SK-N-SH (cell line): ENCODE measurements around the gene TOM1L2. TPM values are rescaled to one million over a fixed set of nuclear protein-coding genes. Genes with fewer than 3 reads are reported as not detected.
A peak's percentile ranks its signal among the peaks of the same experiment; 100 is the strongest.

Experiments used
- CTCF ChIA-PET: fragments of 300-600, 350-600 bp; formaldehyde crosslinking; extraction: SDS; loops from one replicate; lab custom pipeline; 2021; lab: Yijun Ruan, JAX
- POLR2A ChIA-PET: fragments of 350-600 bp; sonication (Branson Sonifier 250); formaldehyde crosslinking; extraction: SDS; loops from one replicate; lab custom pipeline; 2020; ENCODE audit warnings: antibody characterized with exemption, inconsistent platforms; lab: Yijun Ruan, JAX
- DNase-seq: peaks from one replicate; pipeline ENCODE4 v3.0.0; 2012
- H2AFZ ChIP-seq: fragments of 200-600 bp; sonication (generic); 2 replicates; pipeline ENCODE4 v1.8.1; 2016; ENCODE audit warnings: antibody characterized with exemption, mild to moderate bottlenecking, low read depth
- H3F3A ChIP-seq: fragments of 200-600 bp; sonication (generic); replicated peaks from 2 replicates; pipeline ENCODE3; 2016; ENCODE audit warnings: antibody characterized with exemption, mild to moderate bottlenecking; ENCODE audit not compliant: insufficient read depth
- H3K27ac ChIP-seq, 2 experiments: fragments of 200-500 bp in 1 of 2; fragments of 200-600 bp in 1 of 2; sonication (Bioruptor generic) in 1 of 2; sonication (generic), shearing (Covaris generic) in 1 of 2; 2 replicates each; pipeline versions ENCODE4 v1.5.1 to v1.6.1; 2014 to 2016; ENCODE audit warnings: low read depth in 2 of 2, inconsistent platforms in 1 of 2, low read length in 1 of 2, mild to moderate bottlenecking in 1 of 2, mixed read lengths in 1 of 2
- H3K27me3 ChIP-seq: fragments of 200-600 bp; sonication (generic), shearing (Covaris generic); 2 replicates; pipeline ENCODE4 v1.6.1; 2016; ENCODE audit warnings: mixed run types; ENCODE audit not compliant: insufficient read depth
- H3K36me3 ChIP-seq, 2 experiments: fragments of 200-500 bp in 1 of 2; fragments of 200-600 bp in 1 of 2; sonication (Bioruptor generic) in 1 of 2; sonication (generic) in 1 of 2; replicated peaks in 1 of 2; 2 replicates each; pipeline versions ENCODE3 to v1.5.1; 2014 to 2016; ENCODE audit warnings: low read length in 1 of 2, mild to moderate bottlenecking in 1 of 2; ENCODE audit not compliant: insufficient read depth in 2 of 2, control insufficient read depth in 1 of 2
- H3K4me1 ChIP-seq, 2 experiments: fragments of 200-500 bp in 1 of 2; fragments of 200-600 bp in 1 of 2; sonication (Bioruptor generic) in 1 of 2; sonication (generic), shearing (Covaris generic) in 1 of 2; 2 replicates each; pipeline versions ENCODE4 v1.5.1 to v1.6.1; 2014 to 2016; ENCODE audit warnings: low read depth in 1 of 2, low read length in 1 of 2, mixed run types in 1 of 2; ENCODE audit not compliant: insufficient read depth in 2 of 2, control insufficient read depth in 1 of 2
- H3K4me2 ChIP-seq: fragments of 200-600 bp; sonication (generic), shearing (Covaris generic); 2 replicates; pipeline ENCODE4 v1.6.1; 2017; ENCODE audit warnings: mixed run types
- H3K4me3 ChIP-seq, 2 experiments: fragments of 200-500 bp in 1 of 2; fragments of 200-600 bp in 1 of 2; sonication (Bioruptor generic) in 1 of 2; sonication (generic), shearing (Covaris generic) in 1 of 2; 2 replicates each; pipeline versions ENCODE4 v1.5.1 to v1.8.1; 2014 to 2016; ENCODE audit warnings: low read depth in 2 of 2, inconsistent platforms in 1 of 2, low read length in 1 of 2, mild to moderate bottlenecking in 1 of 2, mixed read lengths in 1 of 2, moderate library complexity in 1 of 2
- H3K79me2 ChIP-seq: fragments of 200-600 bp; sonication (generic); 2 replicates; pipeline ENCODE4 v1.8.1; 2017; ENCODE audit warnings: mild to moderate bottlenecking; ENCODE audit not compliant: insufficient read depth
- H3K9ac ChIP-seq: fragments of 200-600 bp; sonication (generic); 2 replicates; pipeline ENCODE4 v1.6.1; 2017; ENCODE audit warnings: mixed run types
- H3K9me2 ChIP-seq: fragments of 200-600 bp; sonication (generic); 2 replicates; pipeline ENCODE4 v1.6.1; 2017; ENCODE audit warnings: mixed run types
- H3K9me3 ChIP-seq: fragments of 200-600 bp; sonication (generic); 2 replicates; pipeline ENCODE4 v1.6.1; 2017; ENCODE audit warnings: mixed run types, mild to moderate bottlenecking, moderate library complexity
- H4K20me1 ChIP-seq: fragments of 200-600 bp; sonication (generic); 2 replicates; pipeline ENCODE4 v1.6.1; 2017; ENCODE audit warnings: mild to moderate bottlenecking, mixed run types; ENCODE audit not compliant: insufficient read depth
- CHD2 ChIP-seq: fragments of 150-350 bp; IDR thresholded peaks from 2 replicates; pipeline ENCODE4 v1.6.1; 2018; ENCODE audit warnings: low read length; ENCODE audit not compliant: partially characterized antibody
- ELF1 ChIP-seq: IDR thresholded peaks from 2 replicates; pipeline ENCODE4 v1.4.0; 2012
- EP300 ChIP-seq, 2 experiments: IDR thresholded peaks; 2 replicates each; pipeline versions ENCODE4 v1.4.0 to v1.6.1; 2012; ENCODE audit warnings: borderline replicate concordance in 1 of 2, low read depth in 1 of 2, low read length in 1 of 2
- EZH2phosphoT487 ChIP-seq: fragments of 200-600 bp; sonication (generic); IDR thresholded peaks from 2 replicates; pipeline ENCODE4 v1.6.1; 2017; ENCODE audit warnings: low read depth, mixed run types, mild to moderate bottlenecking, antibody characterized with exemption, moderate library complexity, borderline replicate concordance
- FOSL2 ChIP-seq: IDR thresholded peaks from 2 replicates; pipeline ENCODE4 v1.4.0; 2012; ENCODE audit warnings: low read depth, mild to moderate bottlenecking, moderate library complexity, borderline replicate concordance
- FOXJ3 ChIP-seq: sonication (generic); formaldehyde crosslinking; IDR thresholded peaks from 2 replicates; pipeline ENCODE4 v1.5.1; 2020; ENCODE audit warnings: mild to moderate bottlenecking, missing genetic modification reagents
- FOXM1 ChIP-seq: IDR thresholded peaks from 2 replicates; pipeline ENCODE4 v1.4.0; 2012; ENCODE audit warnings: low read depth, mild to moderate bottlenecking
- GABPA ChIP-seq: IDR thresholded peaks from 2 replicates; pipeline ENCODE4 v1.4.0; 2012; ENCODE audit warnings: low read depth, mild to moderate bottlenecking
- JUND ChIP-seq: IDR thresholded peaks from 2 replicates; pipeline ENCODE4 v1.4.0; 2012
- MEF2A ChIP-seq: IDR thresholded peaks from 2 replicates; pipeline ENCODE4 v1.4.0; 2012; ENCODE audit warnings: low read depth, borderline replicate concordance
- MXI1 ChIP-seq: IDR thresholded peaks from 2 replicates; pipeline ENCODE4 v1.6.1; 2012; ENCODE audit warnings: mild to moderate bottlenecking, low read depth, low read length, improper control_type of control experiment
- NFIC ChIP-seq: IDR thresholded peaks from 2 replicates; pipeline ENCODE4 v1.4.0; 2012; ENCODE audit warnings: borderline replicate concordance
- NRF1 ChIP-seq: IDR thresholded peaks from 2 replicates; pipeline ENCODE4 v1.6.1; 2012; ENCODE audit warnings: low read depth, mild to moderate bottlenecking, low read length
- POLR2AphosphoS5 ChIP-seq: IDR thresholded peaks from 2 replicates; pipeline ENCODE4 v1.6.1; 2012; ENCODE audit warnings: low read depth, low read length
- RAD21 ChIP-seq: IDR thresholded peaks from 2 replicates; pipeline ENCODE4 v1.6.1; 2012; ENCODE audit warnings: mild to moderate bottlenecking, low read length
- RFX5 ChIP-seq: IDR thresholded peaks from 2 replicates; pipeline ENCODE4 v1.6.1; 2012; ENCODE audit warnings: mild to moderate bottlenecking, improper control_type of control experiment, low read length
- SIN3A ChIP-seq: IDR thresholded peaks from 2 replicates; pipeline ENCODE4 v1.6.1; 2012; ENCODE audit warnings: low read depth, mild to moderate bottlenecking, low read length, moderate library complexity, borderline replicate concordance
- TAF1 ChIP-seq: IDR thresholded peaks from 2 replicates; pipeline ENCODE4 v1.6.1; 2012; ENCODE audit warnings: low read depth, mild to moderate bottlenecking, low read length, moderate library complexity, borderline replicate concordance
- TCF12 ChIP-seq: IDR thresholded peaks from 2 replicates; pipeline ENCODE4 v1.4.0; 2012
- WGBS: methylation state at CpG from one replicate; pipeline ENCODE4 v1.1.6; 2017; ENCODE audit warnings: low lambda C conversion rate; 5-methylcytosine and 5-hydroxymethylcytosine counted together
- polyA plus RNA-seq, 3 experiments: library from polyadenylated mRNA; depleted of rRNA; stranded (reverse); fragments of >200 nt; gene quantifications; 2 replicates each; pipeline ENCODE4 v1.2.3, GENCODE V29; 2012
- TF ChIP-seq, protein P1 (sequence below): fragments of 200-600 bp; sonication (generic); IDR thresholded peaks from 2 replicates; pipeline ENCODE4 v1.6.1; 2017; ENCODE audit warnings: antibody characterized with exemption, mild to moderate bottlenecking, moderate library complexity
- TF ChIP-seq, protein P2 (sequence below): IDR thresholded peaks from 2 replicates; pipeline ENCODE4 v1.4.0; 2012; ENCODE audit warnings: low read depth, borderline replicate concordance
- TF ChIP-seq, protein P3 (sequence below): IDR thresholded peaks from 2 replicates; pipeline ENCODE4; 2012
- TF ChIP-seq, protein P4 (sequence below): fragments of 150-350 bp; IDR thresholded peaks from 2 replicates; pipeline ENCODE4 v1.6.1; 2017; ENCODE audit warnings: antibody characterized with exemption, low read length, low read depth, borderline replicate concordance
- TF ChIP-seq, protein P5 (sequence below): IDR thresholded peaks from 2 replicates; pipeline ENCODE4 v1.4.0; 2012; ENCODE audit warnings: low read depth, borderline replicate concordance
- TF ChIP-seq, protein P6 (sequence below): fragments of 150-350 bp; IDR thresholded peaks from 2 replicates; pipeline ENCODE4 v1.6.1; 2016; ENCODE audit warnings: mild to moderate bottlenecking, low read depth, low read length

The TOM1L2 gene
- polyA plus RNA-seq, 1 of the 3 experiments (the other 2 are of a cell fraction), result 85.4 TPM

DNA sequence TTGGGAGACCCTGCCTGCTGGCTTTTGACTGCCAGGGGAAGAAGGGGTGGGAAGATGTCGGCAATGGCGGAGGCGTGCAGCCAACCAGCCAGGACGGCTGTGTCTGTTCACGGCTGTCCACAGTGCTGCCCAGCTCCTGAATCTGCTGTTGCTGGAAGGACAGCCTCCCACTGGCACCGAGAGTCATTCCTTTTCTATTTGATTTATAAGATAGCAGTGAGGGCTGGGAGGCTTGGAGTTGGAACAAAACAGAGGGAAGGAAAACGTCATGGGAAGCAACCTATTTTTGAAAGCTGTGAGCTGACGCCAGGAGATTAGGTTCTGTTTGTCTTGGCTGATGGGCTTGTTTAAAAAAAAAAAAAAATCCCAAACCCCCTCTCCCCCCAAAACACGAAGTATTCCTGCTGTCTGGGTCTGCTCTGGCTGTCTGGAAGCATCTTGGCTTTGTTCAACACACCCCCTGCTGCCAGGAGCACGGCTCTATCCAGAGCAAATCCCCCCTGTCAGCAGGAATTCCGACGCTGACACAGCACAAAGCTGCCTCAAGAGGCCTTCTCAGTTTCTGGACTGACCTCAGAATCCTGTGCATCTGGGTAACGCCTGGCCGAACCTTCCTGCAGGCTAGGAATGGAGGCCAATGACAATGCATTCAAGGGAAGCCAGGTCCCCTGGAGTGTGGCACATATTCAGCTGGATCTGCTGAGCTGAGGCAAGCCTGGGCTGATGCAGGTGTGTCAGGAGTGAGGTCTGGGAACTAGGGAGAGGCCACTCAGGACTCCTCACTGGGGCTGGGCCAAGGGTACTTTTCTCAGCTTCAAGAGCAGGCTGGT lies 94.5 kb downstream of the TOM1L2 start:
- ChIA-PET CTCF (interaction anchor here (0.6 to 5.0 kb wide), 12 partner anchors 11 to 186 kb away, joined by 3 to 37 read pairs (median 9); no protein-coding TSS in a partner anchor), POLR2A (interaction anchor here (0.7 to 2.2 kb wide), 6 partner anchors 23 to 87 kb away, joined by 3 to 16 read pairs (median 4); partner anchors contain the start of gene SREBF1)
- H3K27me3 ChIP-seq, result no peaks in the 10 kb centered on the region
- peaks cover 7% of the 10 kb centered on the region for H4K20me1 ChIP-seq
- WGBS, result 30% methylated on average over 14 of the region's 14 CpGs
- no peaks in the 10 kb centered on the region for H3K9me3 ChIP-seq
- peaks cover 15 to 55% of the 10 kb centered on the region in 2 experiments for H3K4me1 ChIP-seq
- H3K79me2 ChIP-seq, result no peaks in the 10 kb centered on the region
- no peaks in the 10 kb centered on the region for H3K9me2 ChIP-seq
- no peak overlapping the region for H2AFZ ChIP-seq
- H3K4me3 ChIP-seq, result 0 out of 4 replicates have a peak overlapping the region, but pooled peaks of 1 of the 2 experiments have one; percentile 9
- H3K36me3 ChIP-seq, result peaks cover 22 to 75% of the 10 kb centered on the region in 2 experiments
- H3K4me2 ChIP-seq, result peak overlapping the region; percentile 65
- peak; percentile 74 for DNase-seq
- H3F3A ChIP-seq, result peaks cover 30% of the 10 kb centered on the region
- peak overlapping the region; percentile 32; the same call in 1 of the 2 replicates for H3K9ac ChIP-seq
- H3K27ac ChIP-seq, result peak overlapping the region; percentile 84 to 99
- TF ChIP-seq FOXM1 (no peak), GABPA (no peak), RAD21 (peak; percentile 20), RFX5 (no peak), EZH2phosphoT487 (no peak), CHD2 (no peak), MXI1 (peak; percentile 58; the same call in 1 of the 2 replicates), NFIC (peak; percentile 77), EP300 (IDR thresholded peaks at IDR 0.05; ENCODE audit: borderline replicate concordance in 1 of 2, low read depth in 1 of 2, low read length in 1 of 2) (no peak; a peak in 1 of 4 replicates), SIN3A (peak; percentile 44; the same call in 1 of the 2 replicates), ELF1 (no peak), FOXJ3 (CRISPR knock-in tag) (peak; percentile 68), POLR2AphosphoS5 (no peak; the same call in 1 of the 2 replicates), TAF1 (no peak), NRF1 (no peak), MEF2A (no peak), FOSL2 (no peak), JUND (no peak), TCF12 (peak; percentile 4; the same call in 1 of the 2 replicates)
- TF ChIP-seq, protein P1, sequence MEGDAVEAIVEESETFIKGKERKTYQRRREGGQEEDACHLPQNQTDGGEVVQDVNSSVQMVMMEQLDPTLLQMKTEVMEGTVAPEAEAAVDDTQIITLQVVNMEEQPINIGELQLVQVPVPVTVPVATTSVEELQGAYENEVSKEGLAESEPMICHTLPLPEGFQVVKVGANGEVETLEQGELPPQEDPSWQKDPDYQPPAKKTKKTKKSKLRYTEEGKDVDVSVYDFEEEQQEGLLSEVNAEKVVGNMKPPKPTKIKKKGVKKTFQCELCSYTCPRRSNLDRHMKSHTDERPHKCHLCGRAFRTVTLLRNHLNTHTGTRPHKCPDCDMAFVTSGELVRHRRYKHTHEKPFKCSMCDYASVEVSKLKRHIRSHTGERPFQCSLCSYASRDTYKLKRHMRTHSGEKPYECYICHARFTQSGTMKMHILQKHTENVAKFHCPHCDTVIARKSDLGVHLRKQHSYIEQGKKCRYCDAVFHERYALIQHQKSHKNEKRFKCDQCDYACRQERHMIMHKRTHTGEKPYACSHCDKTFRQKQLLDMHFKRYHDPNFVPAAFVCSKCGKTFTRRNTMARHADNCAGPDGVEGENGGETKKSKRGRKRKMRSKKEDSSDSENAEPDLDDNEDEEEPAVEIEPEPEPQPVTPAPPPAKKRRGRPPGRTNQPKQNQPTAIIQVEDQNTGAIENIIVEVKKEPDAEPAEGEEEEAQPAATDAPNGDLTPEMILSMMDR, result 0 out of 2 replicates have a peak, but pooled peaks have one; percentile 21
- TF ChIP-seq, protein P2, sequence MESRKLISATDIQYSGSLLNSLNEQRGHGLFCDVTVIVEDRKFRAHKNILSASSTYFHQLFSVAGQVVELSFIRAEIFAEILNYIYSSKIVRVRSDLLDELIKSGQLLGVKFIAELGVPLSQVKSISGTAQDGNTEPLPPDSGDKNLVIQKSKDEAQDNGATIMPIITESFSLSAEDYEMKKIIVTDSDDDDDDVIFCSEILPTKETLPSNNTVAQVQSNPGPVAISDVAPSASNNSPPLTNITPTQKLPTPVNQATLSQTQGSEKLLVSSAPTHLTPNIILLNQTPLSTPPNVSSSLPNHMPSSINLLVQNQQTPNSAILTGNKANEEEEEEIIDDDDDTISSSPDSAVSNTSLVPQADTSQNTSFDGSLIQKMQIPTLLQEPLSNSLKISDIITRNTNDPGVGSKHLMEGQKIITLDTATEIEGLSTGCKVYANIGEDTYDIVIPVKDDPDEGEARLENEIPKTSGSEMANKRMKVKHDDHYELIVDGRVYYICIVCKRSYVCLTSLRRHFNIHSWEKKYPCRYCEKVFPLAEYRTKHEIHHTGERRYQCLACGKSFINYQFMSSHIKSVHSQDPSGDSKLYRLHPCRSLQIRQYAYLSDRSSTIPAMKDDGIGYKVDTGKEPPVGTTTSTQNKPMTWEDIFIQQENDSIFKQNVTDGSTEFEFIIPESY, result no peak
- TF ChIP-seq, protein P3, sequence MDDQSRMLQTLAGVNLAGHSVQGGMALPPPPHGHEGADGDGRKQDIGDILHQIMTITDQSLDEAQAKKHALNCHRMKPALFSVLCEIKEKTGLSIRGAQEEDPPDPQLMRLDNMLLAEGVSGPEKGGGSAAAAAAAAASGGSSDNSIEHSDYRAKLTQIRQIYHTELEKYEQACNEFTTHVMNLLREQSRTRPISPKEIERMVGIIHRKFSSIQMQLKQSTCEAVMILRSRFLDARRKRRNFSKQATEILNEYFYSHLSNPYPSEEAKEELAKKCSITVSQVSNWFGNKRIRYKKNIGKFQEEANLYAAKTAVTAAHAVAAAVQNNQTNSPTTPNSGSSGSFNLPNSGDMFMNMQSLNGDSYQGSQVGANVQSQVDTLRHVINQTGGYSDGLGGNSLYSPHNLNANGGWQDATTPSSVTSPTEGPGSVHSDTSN, result peak; percentile 56
- TF ChIP-seq, protein P4, sequence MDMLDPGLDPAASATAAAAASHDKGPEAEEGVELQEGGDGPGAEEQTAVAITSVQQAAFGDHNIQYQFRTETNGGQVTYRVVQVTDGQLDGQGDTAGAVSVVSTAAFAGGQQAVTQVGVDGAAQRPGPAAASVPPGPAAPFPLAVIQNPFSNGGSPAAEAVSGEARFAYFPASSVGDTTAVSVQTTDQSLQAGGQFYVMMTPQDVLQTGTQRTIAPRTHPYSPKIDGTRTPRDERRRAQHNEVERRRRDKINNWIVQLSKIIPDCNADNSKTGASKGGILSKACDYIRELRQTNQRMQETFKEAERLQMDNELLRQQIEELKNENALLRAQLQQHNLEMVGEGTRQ, result no peak
- TF ChIP-seq, protein P5, sequence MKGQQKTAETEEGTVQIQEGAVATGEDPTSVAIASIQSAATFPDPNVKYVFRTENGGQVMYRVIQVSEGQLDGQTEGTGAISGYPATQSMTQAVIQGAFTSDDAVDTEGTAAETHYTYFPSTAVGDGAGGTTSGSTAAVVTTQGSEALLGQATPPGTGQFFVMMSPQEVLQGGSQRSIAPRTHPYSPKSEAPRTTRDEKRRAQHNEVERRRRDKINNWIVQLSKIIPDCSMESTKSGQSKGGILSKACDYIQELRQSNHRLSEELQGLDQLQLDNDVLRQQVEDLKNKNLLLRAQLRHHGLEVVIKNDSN, result no peak
- TF ChIP-seq, protein P6, sequence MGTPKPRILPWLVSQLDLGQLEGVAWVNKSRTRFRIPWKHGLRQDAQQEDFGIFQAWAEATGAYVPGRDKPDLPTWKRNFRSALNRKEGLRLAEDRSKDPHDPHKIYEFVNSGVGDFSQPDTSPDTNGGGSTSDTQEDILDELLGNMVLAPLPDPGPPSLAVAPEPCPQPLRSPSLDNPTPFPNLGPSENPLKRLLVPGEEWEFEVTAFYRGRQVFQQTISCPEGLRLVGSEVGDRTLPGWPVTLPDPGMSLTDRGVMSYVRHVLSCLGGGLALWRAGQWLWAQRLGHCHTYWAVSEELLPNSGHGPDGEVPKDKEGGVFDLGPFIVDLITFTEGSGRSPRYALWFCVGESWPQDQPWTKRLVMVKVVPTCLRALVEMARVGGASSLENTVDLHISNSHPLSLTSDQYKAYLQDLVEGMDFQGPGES, result no peak
